Transverse colon (tissue), 4 donors: ENCODE measurements around the gene INPP5K. TPM values are rescaled to one million over a fixed set of nuclear protein-coding genes. Genes with fewer than 3 reads are reported as not detected.

Experiments
- DNase-seq: peaks from one replicate; pipeline ENCODE4 v3.0.0-alpha.2; 2019
- H3K27ac ChIP-seq, 4 donors: fragments of 200-600 bp; sonication (generic); 2 replicates each; pipeline ENCODE4 v1.5.1; 2016 to 2018; ENCODE audit warnings: inconsistent platforms in 4 of 4
- H3K27me3 ChIP-seq: fragments of 200-600 bp; sonication (generic); 2 replicates; pipeline ENCODE4 v1.5.1; 2017; ENCODE audit warnings: inconsistent platforms
- H3K36me3 ChIP-seq, 4 donors: fragments of 200-600 bp; sonication (generic); 2 replicates each; pipeline ENCODE4 v1.5.1; 2017 to 2019; ENCODE audit warnings: inconsistent platforms in 4 of 4
- H3K4me1 ChIP-seq, 4 donors: fragments of 200-600 bp; sonication (generic); 2 replicates each; pipeline ENCODE4 v1.5.1; 2017 to 2020; ENCODE audit warnings: inconsistent platforms in 4 of 4
- H3K4me3 ChIP-seq, 4 donors: fragments of 200-600 bp; sonication (generic); 1 replicate in 1 of 4; 2 replicates in 3 of 4; pipeline versions ENCODE4 v1.5.1 to v1.6.1; 2017 to 2019; ENCODE audit warnings: inconsistent platforms in 4 of 4
- H3K9me3 ChIP-seq, 2 donors: fragments of 200-600 bp; sonication (generic); 2 replicates each; pipeline ENCODE4 v1.5.1; 2017 to 2019; ENCODE audit warnings: inconsistent platforms in 2 of 2
- CTCF ChIP-seq, 5 experiments: fragments of 200-600 bp in 3 of 5; fragments of 450-650 bp in 2 of 5; sonication (generic) in 3 of 5; IDR thresholded peaks; 1 replicate in 2 of 5; 2 replicates in 3 of 5; pipeline ENCODE4 v1.5.1; 2016 to 2017; ENCODE audit warnings: antibody characterized with exemption in 5 of 5, inconsistent platforms in 3 of 5, mild to moderate bottlenecking in 2 of 5, moderate library complexity in 1 of 5
- EP300 ChIP-seq: sonication (generic); formaldehyde crosslinking; IDR thresholded peaks from one replicate; pipeline ENCODE4 v1.6.1; 2017; ENCODE audit warnings: antibody characterized with exemption, low read depth
- POLR2A ChIP-seq: fragments of 450-650 bp; IDR thresholded peaks from one replicate; pipeline ENCODE4 v1.6.1; 2016; ENCODE audit warnings: antibody characterized with exemption, mild to moderate bottlenecking, moderate library complexity
- POLR2AphosphoS5 ChIP-seq, 3 donors: sonication (generic); formaldehyde crosslinking; IDR thresholded peaks; one replicate each; pipeline ENCODE4 v1.6.1; 2016; ENCODE audit warnings: antibody characterized with exemption in 3 of 3
- WGBS, 2 donors: methylation state at CpG; one replicate each; pipeline ENCODE4 v1.1.5; 2018; ENCODE audit warnings: low coverage in 1 of 2; 5-methylcytosine and 5-hydroxymethylcytosine counted together
- in situ Hi-C, 4 donors: fragments of 200-750 bp; cut with MboI; loops; one replicate each; pipeline versions ENCODE4 v1.15.0 to v1.15.1; 2017; ENCODE audit warnings: low sequenced_read_pairs in 3 of 4, low pct_ligation_motif_present in 1 of 4, low pct_unique_long_range_greater_than_20kb in 1 of 4
- intact Hi-C: fragments of 100-400 bp; cut with DNase I; formaldehyde crosslinking; loops from one replicate; pipeline ENCODE4 v1.15.1; 2023; ENCODE audit warnings: low total_unique reads
- total RNA-seq, 4 donors: library from RNA; depleted of rRNA; stranded (reverse); fragments of >200 nt; gene quantifications; one replicate each; pipeline ENCODE4 v1.1.0, GENCODE V29; 2016

The INPP5K gene
- total RNA-seq, 4 donors from 2014 or later = 10.9 to 114 (median 81.9) TPM

DNA sequence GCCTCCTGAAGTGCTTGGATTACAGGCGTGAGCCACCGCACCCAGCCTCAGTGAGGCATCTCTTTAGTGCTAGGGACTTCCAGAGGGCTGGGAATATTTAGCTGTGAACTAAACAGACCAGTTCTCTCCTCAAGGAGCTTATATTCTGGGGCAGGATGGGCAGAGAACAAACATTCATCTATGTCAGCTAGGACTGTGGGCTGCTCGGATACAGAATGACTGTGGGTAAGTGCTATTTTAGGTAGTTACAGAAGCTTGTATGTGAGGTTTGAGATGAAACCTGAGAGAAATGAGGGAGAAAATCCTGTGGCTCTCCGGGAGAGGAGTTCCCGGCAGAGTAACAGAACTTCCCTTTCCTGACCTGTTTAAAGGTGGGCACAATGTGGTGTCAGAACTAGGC is 6.2 kb upstream of the INPP5K start:
- intact Hi-C loops = no loop called here
- Histone ChIP-seq H3K36me3 (peaks cover 0 to 14% (median 6%) of the 10 kb centered on the region in 4 donors), H3K27ac (no peak overlapping the region), H3K4me3 (no peak overlapping the region), H3K4me1 (peaks cover 1 to 4% (median 3%) of the 10 kb centered on the region in 4 donors), H3K27me3 (no peaks in the 10 kb centered on the region), H3K9me3 (no peaks in the 10 kb centered on the region)
- no peak for DNase-seq
- 94% methylated on average over 2 to 5 of the region's 5 CpGs for WGBS, 2 donors
- TF ChIP-seq POLR2AphosphoS5 (IDR thresholded peaks at IDR 0.05) (no peak), CTCF (IDR thresholded peaks at IDR 0.05) (no peak), POLR2A (no peak), EP300 (no peak)
- in situ Hi-C loops = loop anchor here in 3 of 4 donors (25.0 kb wide), 2 partner anchors 135 to 260 kb away; partner anchors contain the start of gene BHLHA9 (in 2 of the 3)

DNA sequence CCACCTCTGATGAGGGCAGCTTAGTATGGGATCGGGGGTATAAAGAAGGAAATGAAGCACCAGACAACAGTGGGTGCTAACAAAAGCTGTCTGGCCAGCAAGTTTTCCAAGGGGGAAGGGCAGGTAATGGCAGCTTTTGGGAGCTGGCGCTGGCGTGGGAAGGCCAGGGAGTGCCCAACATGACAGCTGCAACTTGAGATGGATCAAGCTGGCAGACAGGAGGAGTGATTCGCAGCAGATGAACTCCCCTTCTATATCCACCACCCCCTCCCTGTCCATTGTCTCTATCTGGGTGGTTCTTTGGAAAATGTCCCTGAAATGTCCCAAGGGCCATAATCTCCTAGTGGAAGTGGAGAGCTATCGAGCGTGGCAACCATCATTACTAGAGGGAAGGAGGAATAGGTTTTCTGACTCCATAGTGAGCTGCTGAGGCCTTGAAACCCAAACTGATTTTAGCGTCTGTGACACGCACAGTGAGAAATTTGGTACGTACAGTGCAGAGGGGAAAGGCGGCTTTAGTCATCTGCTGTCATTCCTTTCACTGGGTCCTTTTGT is 4.8 kb upstream of the INPP5K start:
- in situ Hi-C loops = loop anchor here in 3 of 4 donors (25.0 kb wide), 2 partner anchors 134 to 259 kb away; partner anchors contain the start of gene BHLHA9 (in 2 of the 3)
- TF ChIP-seq POLR2AphosphoS5 (IDR thresholded peaks at IDR 0.05) (no peak), CTCF (IDR thresholded peaks at IDR 0.05) (no peak), EP300 (no peak), POLR2A (no peak)
- Histone ChIP-seq H3K4me1 (peaks cover 5 to 10% (median 8%) of the 10 kb centered on the region in 4 donors), H3K9me3 (no peaks in the 10 kb centered on the region), H3K36me3 (peaks cover 0 to 14% (median 4%) of the 10 kb centered on the region in 4 donors), H3K4me3 (no peak overlapping the region), H3K27me3 (no peaks in the 10 kb centered on the region), H3K27ac (no peak overlapping the region)
- intact Hi-C loops = no loop called here
- no peak for DNase-seq
- 93% methylated on average over 10 of the region's 10 CpGs; no CpG with 5 or more reads in 1 of the 2 donors for WGBS, 2 donors

DNA sequence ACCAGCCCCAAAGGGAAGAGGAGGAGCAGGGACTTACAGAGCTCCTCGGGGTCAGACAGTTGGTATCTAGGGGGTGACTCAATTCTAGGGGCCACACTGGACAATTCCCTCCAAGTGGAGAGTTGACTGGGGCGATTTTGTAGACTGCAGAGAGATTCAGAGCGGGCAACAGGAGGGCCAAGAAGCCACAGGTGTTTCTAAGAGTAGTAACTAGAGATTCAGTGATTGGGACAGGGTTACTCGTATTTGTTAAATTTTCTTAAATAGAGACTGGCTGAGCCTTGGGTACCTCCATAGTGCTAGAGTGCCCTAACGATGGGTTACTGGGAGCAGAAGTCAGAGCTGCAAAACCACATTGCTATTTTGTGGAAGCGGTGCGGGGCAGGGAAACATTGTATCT is 3.3 kb upstream of the INPP5K start:
- intact Hi-C loops (loop anchor here (5.0 to 10.0 kb wide), 2 partner anchors 155 to 257 kb away; no protein-coding TSS in a partner anchor), in situ Hi-C loops (loop anchor here (10.0 to 25.0 kb wide), 4 partner anchors 132 to 257 kb away; partner anchors contain the start of genes BHLHA9 (in 3 of the 4) and TRARG1 (in 1 of the 4))
- H3K4me1 ChIP-seq = peaks cover 11 to 24% (median 16%) of the 10 kb centered on the region in 4 donors
- H3K36me3 ChIP-seq = peaks cover 0 to 5% (median 0%) of the 10 kb centered on the region in 4 donors
- DNase-seq = no peak
- no peaks in the 10 kb centered on the region for H3K27me3 ChIP-seq
- no peaks in the 10 kb centered on the region for H3K9me3 ChIP-seq
- TF ChIP-seq POLR2A (no peak), POLR2AphosphoS5 (IDR thresholded peaks at IDR 0.05) (no peak), EP300 (no peak), CTCF (IDR thresholded peaks at IDR 0.05) (no peak)
- 73 to 83% methylated on average over 2 to 7 of the region's 7 CpGs for WGBS, 2 donors
- no peak overlapping the region for H3K4me3 ChIP-seq
- no peak overlapping the region for H3K27ac ChIP-seq

- in situ Hi-C loops = loop anchor here (10.0 to 25.0 kb wide), 4 partner anchors 131 to 256 kb away; partner anchors contain the start of genes BHLHA9 (in 3 of the 4) and TRARG1 (in 1 of the 4)
- 84% methylated on average over 2 of the region's 2 CpGs; no CpG with 5 or more reads in 1 of the 2 donors for WGBS, 2 donors
- H3K27me3 ChIP-seq = no peaks in the 10 kb centered on the region
Observed at GRCh38 chr17:1518410-1518809, 2.0 kb upstream of the INPP5K start.

More at GRCh38 chr17:1518410-1518809, 2.0 kb upstream of the INPP5K start:
- no peaks in the 10 kb centered on the region for H3K9me3 ChIP-seq
- intact Hi-C loops = loop anchor here (5.0 to 10.0 kb wide), 2 partner anchors 154 to 256 kb away; no protein-coding TSS in a partner anchor
- peaks cover 11 to 26% (median 20%) of the 10 kb centered on the region in 4 donors for H3K4me1 ChIP-seq
- no peak overlapping the region for H3K27ac ChIP-seq
- H3K4me3 ChIP-seq = no peak overlapping the region
- peaks cover 0 to 4% (median 0%) of the 10 kb centered on the region in 4 donors for H3K36me3 ChIP-seq
- TF ChIP-seq POLR2A (no peak), CTCF (IDR thresholded peaks at IDR 0.05) (no peak), EP300 (no peak), POLR2AphosphoS5 (IDR thresholded peaks at IDR 0.05) (no peak)
- DNase-seq = no peak
